Endothelial cell (in vitro differentiated cells): ENCODE measurements around the gene CDK18. TPM values are rescaled to one million over a fixed set of nuclear protein-coding genes. Genes with fewer than 3 reads are reported as not detected.
A peak's percentile ranks its signal among the peaks of the same experiment; 100 is the strongest.

ENCODE experiments used
- DNase-seq: peaks from one replicate; pipeline ENCODE4 v3.0.0; 2021; ENCODE audit warnings: low spot score
- H3K27ac Mint-ChIP-seq: one replicate; pipeline ENCODE4 v1.8.0; 2021; ENCODE audit warnings: mixed read lengths, inconsistent platforms; ENCODE audit not compliant: unreplicated experiment
- H3K27me3 Mint-ChIP-seq: one replicate; pipeline ENCODE4 v1.8.0; 2021; ENCODE audit warnings: mild to moderate bottlenecking, moderate library complexity, mixed read lengths, inconsistent platforms; ENCODE audit not compliant: unreplicated experiment
- H3K36me3 Mint-ChIP-seq: one replicate; pipeline ENCODE4 v1.8.0; 2021; ENCODE audit warnings: mild to moderate bottlenecking, low read depth, mixed read lengths, inconsistent platforms; ENCODE audit not compliant: unreplicated experiment
- H3K4me1 Mint-ChIP-seq: one replicate; pipeline ENCODE4 v1.8.0; 2021; ENCODE audit warnings: mild to moderate bottlenecking, mixed read lengths, inconsistent platforms; ENCODE audit not compliant: unreplicated experiment
- H3K4me3 Mint-ChIP-seq: one replicate; pipeline ENCODE4 v1.8.0; 2021; ENCODE audit warnings: mild to moderate bottlenecking, mixed read lengths, inconsistent platforms; ENCODE audit not compliant: unreplicated experiment
- H3K9me3 Mint-ChIP-seq: one replicate; pipeline ENCODE4 v1.8.0; 2021; ENCODE audit warnings: mixed read lengths, inconsistent platforms; ENCODE audit not compliant: unreplicated experiment
- total RNA-seq: library from RNA; stranded (reverse); fragmentation: NEBNext Ultra II Directional; extraction: Animal tissue kit (Norgen Biotek cat#: 25700); gene quantifications from one replicate; pipeline ENCODE4 v1.2.1, GENCODE V29; 2021; ENCODE audit not compliant: unreplicated experiment
- TF ChIP-seq, protein P1 (sequence below): fragments of 200-600 bp; sonication (generic); IDR thresholded peaks from one replicate; pipeline ENCODE4 v1.5.0; 2021; ENCODE audit warnings: antibody characterized with exemption; ENCODE audit not compliant: unreplicated experiment

Gene CDK18
- total RNA-seq, 1 donor from 2014 or later: 12.4 TPM

DNA sequence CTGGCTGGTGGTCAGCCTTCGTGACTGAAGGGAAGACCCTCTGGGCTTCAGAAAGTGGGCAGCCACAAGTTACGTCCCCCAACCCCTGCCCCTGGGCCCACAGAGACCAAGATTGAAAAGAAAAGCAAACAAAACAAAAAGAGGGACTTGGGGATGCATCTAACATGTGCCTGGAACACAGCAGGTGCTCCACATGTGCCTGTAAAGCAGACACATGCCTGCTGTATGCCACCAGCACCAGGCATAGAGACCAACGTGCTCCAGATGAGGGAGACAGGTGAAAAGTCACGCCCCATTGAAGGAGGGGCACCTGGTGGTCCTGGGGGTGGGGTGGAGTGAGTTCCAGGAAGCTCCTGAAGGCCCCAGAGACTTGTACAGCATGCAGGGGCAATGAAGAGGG, 11.9 kb downstream of the CDK18 start:
- Mint-ChIP-seq H3K4me3 (no peak overlapping the region), H3K4me1 (peaks cover 36% of the 10 kb centered on the region), H3K27me3 (peaks cover 16% of the 10 kb centered on the region), H3K9me3 (no peaks in the 10 kb centered on the region), H3K36me3 (peaks cover 14% of the 10 kb centered on the region), H3K27ac (no peak overlapping the region)
- DNase-seq: no peak
- TF ChIP-seq, protein P1, sequence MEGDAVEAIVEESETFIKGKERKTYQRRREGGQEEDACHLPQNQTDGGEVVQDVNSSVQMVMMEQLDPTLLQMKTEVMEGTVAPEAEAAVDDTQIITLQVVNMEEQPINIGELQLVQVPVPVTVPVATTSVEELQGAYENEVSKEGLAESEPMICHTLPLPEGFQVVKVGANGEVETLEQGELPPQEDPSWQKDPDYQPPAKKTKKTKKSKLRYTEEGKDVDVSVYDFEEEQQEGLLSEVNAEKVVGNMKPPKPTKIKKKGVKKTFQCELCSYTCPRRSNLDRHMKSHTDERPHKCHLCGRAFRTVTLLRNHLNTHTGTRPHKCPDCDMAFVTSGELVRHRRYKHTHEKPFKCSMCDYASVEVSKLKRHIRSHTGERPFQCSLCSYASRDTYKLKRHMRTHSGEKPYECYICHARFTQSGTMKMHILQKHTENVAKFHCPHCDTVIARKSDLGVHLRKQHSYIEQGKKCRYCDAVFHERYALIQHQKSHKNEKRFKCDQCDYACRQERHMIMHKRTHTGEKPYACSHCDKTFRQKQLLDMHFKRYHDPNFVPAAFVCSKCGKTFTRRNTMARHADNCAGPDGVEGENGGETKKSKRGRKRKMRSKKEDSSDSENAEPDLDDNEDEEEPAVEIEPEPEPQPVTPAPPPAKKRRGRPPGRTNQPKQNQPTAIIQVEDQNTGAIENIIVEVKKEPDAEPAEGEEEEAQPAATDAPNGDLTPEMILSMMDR: no peak

DNA sequence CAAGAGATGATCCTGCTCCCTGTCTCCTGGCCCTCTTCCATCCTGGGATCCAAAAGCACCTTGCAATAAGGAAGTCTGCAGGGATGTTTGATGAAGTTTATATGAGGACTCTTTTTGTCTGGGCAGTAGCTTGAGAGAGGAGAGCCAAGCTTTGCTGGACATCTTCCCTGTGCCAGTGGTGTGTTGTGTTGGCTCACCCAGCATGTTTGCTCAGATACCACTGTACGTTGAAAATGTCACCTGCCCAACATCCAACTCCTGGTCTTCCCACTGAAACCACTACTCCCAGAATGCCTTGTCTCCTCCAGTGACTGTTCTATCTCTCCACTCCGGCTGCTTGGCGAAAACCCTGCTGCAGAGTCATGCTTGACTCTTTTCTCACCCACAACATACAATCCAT, 12.8 kb downstream of the CDK18 start:
- TF ChIP-seq, protein P1: no peak
- Mint-ChIP-seq H3K27ac (peak overlapping the region; percentile 5), H3K4me3 (no peak overlapping the region), H3K4me1 (peaks cover 28% of the 10 kb centered on the region), H3K9me3 (no peaks in the 10 kb centered on the region), H3K27me3 (peaks cover 14% of the 10 kb centered on the region), H3K36me3 (peaks cover 10% of the 10 kb centered on the region)
- DNase-seq: no peak

DNA sequence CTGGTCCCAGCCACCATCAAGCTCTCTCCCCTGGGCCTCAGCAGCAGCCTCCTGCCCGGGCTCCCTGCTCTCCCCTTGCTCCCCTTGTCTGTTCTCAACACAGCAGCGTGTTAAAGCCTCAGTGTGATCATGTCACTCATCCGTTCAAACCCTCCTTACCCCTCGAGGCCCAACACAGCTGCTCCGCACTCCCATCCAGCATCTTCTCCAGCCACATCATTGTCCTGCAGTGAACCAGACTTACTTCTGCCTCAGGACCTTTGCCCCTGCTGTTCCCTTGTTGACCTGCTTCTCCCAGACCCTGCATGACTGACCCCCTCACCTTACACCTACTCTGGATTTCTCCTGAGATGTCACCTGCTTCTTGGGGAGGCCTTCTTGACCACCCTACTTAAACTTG, 13.3 kb downstream of the CDK18 start:
- H3K4me3 Mint-ChIP-seq: no peak overlapping the region

GRCh38 chr1:205518661-205519540, 14.4 kb downstream of the CDK18 start:
- Mint-ChIP-seq H3K36me3 (peaks cover 10% of the 10 kb centered on the region), H3K4me3 (no peak overlapping the region)

More for the DNA sequence above, 13.3 kb downstream of the CDK18 start:
- DNase-seq: no peak
- no peaks in the 10 kb centered on the region for H3K9me3 Mint-ChIP-seq
- no peak overlapping the region for H3K27ac Mint-ChIP-seq
- H3K27me3 Mint-ChIP-seq: peaks cover 13% of the 10 kb centered on the region
- H3K36me3 Mint-ChIP-seq: peaks cover 7% of the 10 kb centered on the region
- TF ChIP-seq, protein P1: no peak
- H3K4me1 Mint-ChIP-seq: peaks cover 23% of the 10 kb centered on the region

More at GRCh38 chr1:205518661-205519540, 14.4 kb downstream of the CDK18 start:
- Mint-ChIP-seq H3K4me1 (peaks cover 15% of the 10 kb centered on the region), H3K27me3 (peaks cover 11% of the 10 kb centered on the region), H3K27ac (peak overlapping the region; percentile 49), H3K9me3 (no peaks in the 10 kb centered on the region)
- DNase-seq: no peak
- TF ChIP-seq, protein P1: no peak
